ENCODE measurements around the gene RCOR1. TPM values are rescaled to one million over a fixed set of nuclear protein-coding genes. Genes with fewer than 3 reads are reported as not detected.

Gene RCOR1
- total RNA-seq, 1 experiment from 2014 or later: 34.1 TPM

DNA sequence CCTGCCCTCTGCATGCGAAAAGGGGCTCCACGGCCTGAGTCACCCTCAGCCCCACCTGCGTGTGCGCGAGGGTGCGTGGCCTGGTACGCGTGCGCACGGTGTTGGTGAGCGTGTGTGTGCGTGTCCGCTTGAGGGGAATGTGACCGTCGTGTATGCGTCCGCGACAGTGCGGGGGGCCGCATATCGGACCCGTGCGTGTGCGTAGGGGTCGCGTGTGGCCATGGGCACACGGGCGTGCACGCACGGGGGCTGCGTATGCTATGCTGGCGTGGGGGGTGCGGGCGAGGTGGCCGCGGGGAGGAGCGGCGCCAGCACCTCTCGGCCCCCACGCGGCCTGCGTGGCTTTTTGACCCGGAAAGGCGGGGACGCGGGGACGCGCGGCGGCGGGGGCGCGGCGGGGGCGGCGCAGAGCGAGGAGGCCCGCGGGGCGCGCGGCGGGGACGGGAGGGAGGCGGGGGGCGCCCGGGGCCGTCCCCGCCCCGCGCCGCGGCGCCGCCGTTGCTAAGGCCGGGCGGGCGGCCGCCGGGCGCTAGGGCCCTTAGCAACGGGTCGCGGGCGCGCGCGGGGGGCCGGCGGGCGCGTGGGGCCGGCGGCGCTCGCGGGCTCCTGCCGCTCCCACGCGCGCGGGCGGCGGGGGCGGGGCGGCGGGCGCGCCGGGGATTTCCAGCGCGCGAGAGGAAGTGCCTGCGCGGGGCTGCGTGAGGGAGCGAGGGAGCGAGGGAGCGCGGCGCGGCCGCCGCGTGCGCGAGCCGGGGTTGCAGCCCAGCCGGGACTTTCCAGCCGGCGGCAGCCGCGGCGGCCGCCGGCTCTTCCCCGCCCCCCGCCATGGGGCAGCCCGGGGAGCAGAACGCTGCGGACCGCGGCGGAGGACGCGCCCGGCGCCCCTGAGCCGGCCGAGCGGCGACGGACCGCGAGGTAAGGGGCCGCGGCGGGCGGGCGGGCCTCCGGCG lies 184.6 kb downstream of the RCOR1 start, which contains the start of gene TRAF3:
Gene TRAF3 (plus strand): TSS at position 689 of the 950 bp plus-strand sequence. CDS start 92,753 bp downstream, outside the sequence.
- peaks cover 5% of the 10 kb centered on the region; the same call in 1 of the 2 replicates for H3K27me3 ChIP-seq (ENCODE audit: insufficient read depth, low read length)
- no peak within 1 kb of the TSS for H3K23ac ChIP-seq (ENCODE audit: insufficient read length, low read depth, low read length)
- H3K14ac ChIP-seq (ENCODE audit: insufficient read depth, low read length): no peak within 1 kb of the TSS
- no peak within 1 kb of the TSS for H2BK12ac ChIP-seq (ENCODE audit: insufficient read length, low read depth, low read length)
- no CpG with 5 or more reads among the region's 163 CpGs for WGBS (ENCODE audit: extremely low coverage, insufficient read length, low lambda C conversion rate)
- no peak within 1 kb of the TSS for H3K4ac ChIP-seq (ENCODE audit: low read depth, low read length)
- Mint-ChIP-seq H3K27me3 (ENCODE audit: low read depth) (peaks cover 17% of the 10 kb centered on the region), H3K9me3 (no peaks in the 10 kb centered on the region; a peak in 1 of 5 replicates), H3K4me1 (peaks cover 36 to 37% of the 10 kb centered on the region in 2 experiments), H3K27ac (no peak within 1 kb of the TSS; a peak in 2 of 7 replicates), H3K4me3 (peak within 1 kb of the TSS; percentile 72 to 88), H3K36me3 (ENCODE audit: insufficient read depth in 1 of 3, low read depth in 3 of 3) (no peaks in the 10 kb centered on the region)
- DNase-seq: peak; percentile 27
- H2AFZ ChIP-seq (ENCODE audit: low read length): no peak within 1 kb of the TSS
- H2AK5ac ChIP-seq (ENCODE audit: insufficient read length, low read length): no peak within 1 kb of the TSS
- no peak within 1 kb of the TSS for H3T11ph ChIP-seq (ENCODE audit: low read length)
- no peaks in the 10 kb centered on the region; the same call in 1 of the 2 replicates for H3K79me2 ChIP-seq (ENCODE audit: insufficient read depth, low read length)
- H3K9ac ChIP-seq (ENCODE audit: extremely low read depth, insufficient read length, low read length): peak within 1 kb of the TSS; percentile 32
- H4K5ac ChIP-seq (ENCODE audit: insufficient read length, low read depth, low read length): no peak within 1 kb of the TSS
- H2BK5ac ChIP-seq (ENCODE audit: insufficient read length, low read length): no peak within 1 kb of the TSS
- H3K4me1 ChIP-seq (ENCODE audit: insufficient read depth, low read length): peaks cover 5% of the 10 kb centered on the region; the same call in 1 of the 2 replicates
- no peaks in the 10 kb centered on the region for H4K20me1 ChIP-seq (ENCODE audit: control insufficient read depth, insufficient read depth, insufficient read length)
- H4K8ac ChIP-seq (replicated peaks; ENCODE audit: insufficient read length, low read depth, low read length): no peak within 1 kb of the TSS
- no peak within 1 kb of the TSS for H3K56ac ChIP-seq (ENCODE audit: insufficient read length, low read depth, low read length)
- no peak within 1 kb of the TSS for H2BK15ac ChIP-seq (ENCODE audit: low read depth, low read length)
- TF ChIP-seq, protein P1, sequence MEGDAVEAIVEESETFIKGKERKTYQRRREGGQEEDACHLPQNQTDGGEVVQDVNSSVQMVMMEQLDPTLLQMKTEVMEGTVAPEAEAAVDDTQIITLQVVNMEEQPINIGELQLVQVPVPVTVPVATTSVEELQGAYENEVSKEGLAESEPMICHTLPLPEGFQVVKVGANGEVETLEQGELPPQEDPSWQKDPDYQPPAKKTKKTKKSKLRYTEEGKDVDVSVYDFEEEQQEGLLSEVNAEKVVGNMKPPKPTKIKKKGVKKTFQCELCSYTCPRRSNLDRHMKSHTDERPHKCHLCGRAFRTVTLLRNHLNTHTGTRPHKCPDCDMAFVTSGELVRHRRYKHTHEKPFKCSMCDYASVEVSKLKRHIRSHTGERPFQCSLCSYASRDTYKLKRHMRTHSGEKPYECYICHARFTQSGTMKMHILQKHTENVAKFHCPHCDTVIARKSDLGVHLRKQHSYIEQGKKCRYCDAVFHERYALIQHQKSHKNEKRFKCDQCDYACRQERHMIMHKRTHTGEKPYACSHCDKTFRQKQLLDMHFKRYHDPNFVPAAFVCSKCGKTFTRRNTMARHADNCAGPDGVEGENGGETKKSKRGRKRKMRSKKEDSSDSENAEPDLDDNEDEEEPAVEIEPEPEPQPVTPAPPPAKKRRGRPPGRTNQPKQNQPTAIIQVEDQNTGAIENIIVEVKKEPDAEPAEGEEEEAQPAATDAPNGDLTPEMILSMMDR (conservative IDR thresholded peaks at IDR 0.05): no peak
- no peaks in the 10 kb centered on the region for H3K9me3 ChIP-seq (ENCODE audit: control insufficient read depth, low read depth, low read length)
- H3K79me1 ChIP-seq (ENCODE audit: insufficient read depth, low read depth, low read length, poor library complexity, severe bottlenecking): no peaks in the 10 kb centered on the region
- H3K18ac ChIP-seq (ENCODE audit: insufficient read length, low read depth, low read length): peak within 1 kb of the TSS; percentile 4
- peaks cover 11% of the 10 kb centered on the region for H3K23me2 ChIP-seq (ENCODE audit: insufficient read length, low read depth, low read length, poor library complexity, severe bottlenecking)
- H2BK20ac ChIP-seq (ENCODE audit: low read depth, low read length, poor library complexity, severe bottlenecking): no peak within 1 kb of the TSS
- H2BK120ac ChIP-seq (ENCODE audit: low read depth, low read length, poor library complexity, severe bottlenecking): no peak within 1 kb of the TSS
- no peak within 1 kb of the TSS for H4K91ac ChIP-seq (ENCODE audit: insufficient read length, low read depth, low read length)
- no peak within 1 kb of the TSS for H3K27ac ChIP-seq (ENCODE audit: insufficient read length, low read depth, low read length)
- peak within 1 kb of the TSS; percentile 90 for H3K4me2 ChIP-seq (ENCODE audit: insufficient read depth, insufficient read length, low read length)
